HL-60/S4 (cell line): Measurements from ENCODE around the gene TMEM232.
"Not testable (repeated sequence)": the region's sequence is repeated elsewhere in the genome, so short reads cannot be mapped to it uniquely, and the experiment has no call there.

ENCODE experiments used
- in situ Hi-C: fragments of 300-500 bp; cut with MboI; formaldehyde crosslinking; loops from 2 replicates; pipeline ENCODE4 v1.14.3; 2022; ENCODE audit warnings: low sequenced_read_pairs

The TMEM232 gene

GRCh38 chr5:110536120-110537115 is 190.1 kb downstream of the TMEM232 start:
- in situ Hi-C loops = no loop called here

- in situ Hi-C loops = not testable (repeated sequence)
These were observed 191.3 kb downstream of the TMEM232 start for GRCh38 chr5:110535146-110535545.

- in situ Hi-C loops = no loop called here
These were observed 200.7 kb downstream of the TMEM232 start for GRCh38 chr5:110525762-110526161.

GRCh38 chr5:110517396-110517795 is 209.1 kb downstream of the TMEM232 start:
- in situ Hi-C loops = no loop called here

GRCh38 chr5:110514030-110514429 is 212.4 kb downstream of the TMEM232 start:
- in situ Hi-C loops = no loop called here

GRCh38 chr5:110512266-110512665 is 214.2 kb downstream of the TMEM232 start:
- in situ Hi-C loops = no loop called here

- in situ Hi-C loops = no loop called here
These were observed 216.3 kb downstream of the TMEM232 start for GRCh38 chr5:110510146-110510545.

GRCh38 chr5:110507972-110508371 is 218.5 kb downstream of the TMEM232 start:
- in situ Hi-C loops = no loop called here

GRCh38 chr5:110506378-110506777 is 220.1 kb downstream of the TMEM232 start:
- in situ Hi-C loops = no loop called here

GRCh38 chr5:110496276-110496675 is 230.2 kb downstream of the TMEM232 start:
- in situ Hi-C loops = no loop called here

GRCh38 chr5:110492446-110492845 is 234.0 kb downstream of the TMEM232 start:
- in situ Hi-C loops = no loop called here

GRCh38 chr5:110478895-110479294 is 247.6 kb downstream of the TMEM232 start:
- in situ Hi-C loops = no loop called here

- in situ Hi-C loops = no loop called here
These were observed 248.6 kb downstream of the TMEM232 start for GRCh38 chr5:110477911-110478310.

- in situ Hi-C loops = no loop called here
These were observed 250.3 kb downstream of the TMEM232 start for GRCh38 chr5:110476164-110476563.

GRCh38 chr5:110475529-110475928 is 250.9 kb downstream of the TMEM232 start:
- in situ Hi-C loops = no loop called here

GRCh38 chr5:110469486-110469885 is 257.0 kb downstream of the TMEM232 start:
- in situ Hi-C loops = no loop called here

GRCh38 chr5:110463106-110463505 is 263.4 kb downstream of the TMEM232 start:
- in situ Hi-C loops = no loop called here

GRCh38 chr5:110460837-110461236 is 265.6 kb downstream of the TMEM232 start:
- in situ Hi-C loops = no loop called here

- in situ Hi-C loops = no loop called here
These were observed 268.2 kb downstream of the TMEM232 start for GRCh38 chr5:110458313-110458712.

GRCh38 chr5:110442856-110443255 is 283.6 kb downstream of the TMEM232 start:
- in situ Hi-C loops = no loop called here

GRCh38 chr5:110441035-110441434 is 285.4 kb downstream of the TMEM232 start:
- in situ Hi-C loops = no loop called here

- in situ Hi-C loops = no loop called here
These were observed 286.4 kb downstream of the TMEM232 start for GRCh38 chr5:110440058-110440457.
